HG02970 (cell line): ENCODE results near the gene ERC2.
A peak's percentile ranks its signal among the peaks of the same experiment; 100 is the strongest.

Experiments used
- ATAC-seq: cut with Tn5 transposase; IDR thresholded peaks from one replicate; pipeline ENCODE4 v1.9.1; 2021; ENCODE audit warnings: mild to moderate bottlenecking, moderate library complexity, moderate number of reproducible peaks; ENCODE audit not compliant: unreplicated experiment, low FRiP score

The ERC2 gene

DNA sequence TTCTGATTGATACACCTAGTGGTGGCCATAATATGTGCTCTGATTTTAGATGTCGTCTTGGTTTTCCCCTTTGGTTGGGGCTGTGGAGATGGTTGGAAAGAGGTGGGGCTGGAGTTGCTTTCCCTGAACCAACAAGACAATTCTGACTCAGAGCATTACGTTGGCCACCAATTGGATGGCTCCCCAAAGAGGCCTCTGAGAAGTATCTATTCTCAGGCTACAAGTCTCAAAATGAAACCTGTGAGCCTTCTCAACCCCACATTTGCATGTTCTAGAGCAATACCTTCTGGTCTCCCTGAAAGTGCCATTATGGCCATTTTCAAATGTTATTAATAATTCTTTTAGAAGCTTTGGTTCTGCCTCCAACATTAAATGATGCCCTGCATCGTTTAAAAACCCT lies 792.8 kb downstream of the ERC2 start:
- ATAC-seq: peak; percentile 90

DNA sequence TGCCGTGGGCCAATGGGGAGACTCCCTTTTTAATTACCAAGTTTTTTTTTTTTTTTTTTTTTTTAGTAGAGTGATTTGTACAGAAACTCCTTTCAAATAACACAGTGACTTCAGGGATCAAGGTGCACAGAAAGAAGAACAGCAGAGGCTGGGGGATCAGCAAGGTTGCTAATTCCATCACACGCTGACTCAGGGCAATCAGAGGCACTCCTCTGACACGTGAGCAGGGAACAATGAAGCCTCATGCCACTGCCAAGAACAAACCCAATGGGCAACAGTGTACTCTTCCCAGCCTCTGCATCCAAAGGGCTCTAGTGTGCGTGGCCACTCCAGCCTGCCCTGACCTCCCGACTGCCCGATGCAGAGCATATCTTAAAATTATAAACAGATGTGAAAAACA lies 794.5 kb downstream of the ERC2 start:
- ATAC-seq: no peak

DNA sequence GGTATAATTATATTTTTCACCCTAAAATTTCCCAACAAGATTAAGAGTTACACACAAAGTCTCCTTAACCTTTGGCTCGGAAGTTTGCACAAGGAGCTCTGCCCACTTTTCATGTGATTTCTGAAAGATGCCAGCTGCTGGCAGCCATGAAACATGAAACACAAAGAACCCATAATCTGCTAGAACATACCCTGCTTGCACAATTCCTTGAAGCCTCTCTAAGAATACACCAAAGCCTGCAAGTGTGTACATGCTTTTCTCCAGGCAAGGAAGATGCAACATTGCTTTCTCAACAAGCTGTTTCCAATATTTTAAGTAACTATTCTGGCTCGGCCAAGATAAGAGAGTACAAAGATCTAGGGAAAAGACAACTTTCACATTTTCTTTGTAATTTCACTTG lies 799.1 kb downstream of the ERC2 start:
- ATAC-seq: no peak

DNA sequence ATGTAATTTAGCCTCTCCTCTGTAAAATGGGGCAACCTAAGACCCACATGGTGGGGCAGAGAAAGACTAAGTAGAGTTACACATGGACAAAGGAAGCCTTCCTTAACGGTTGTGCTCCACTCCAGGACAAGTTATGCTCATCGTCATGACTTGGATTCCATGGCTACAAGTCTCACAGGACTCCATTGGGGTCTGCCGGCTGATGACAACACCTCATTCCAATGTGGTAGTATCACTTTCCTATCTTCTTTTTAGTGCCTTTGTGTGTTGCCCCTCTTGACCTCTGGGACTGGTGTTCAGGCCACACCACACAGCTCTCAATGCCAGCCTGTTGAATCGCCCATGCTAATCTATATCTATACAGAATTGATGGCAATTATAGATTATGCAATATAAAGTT lies 799.9 kb downstream of the ERC2 start:
- no peak for ATAC-seq

DNA sequence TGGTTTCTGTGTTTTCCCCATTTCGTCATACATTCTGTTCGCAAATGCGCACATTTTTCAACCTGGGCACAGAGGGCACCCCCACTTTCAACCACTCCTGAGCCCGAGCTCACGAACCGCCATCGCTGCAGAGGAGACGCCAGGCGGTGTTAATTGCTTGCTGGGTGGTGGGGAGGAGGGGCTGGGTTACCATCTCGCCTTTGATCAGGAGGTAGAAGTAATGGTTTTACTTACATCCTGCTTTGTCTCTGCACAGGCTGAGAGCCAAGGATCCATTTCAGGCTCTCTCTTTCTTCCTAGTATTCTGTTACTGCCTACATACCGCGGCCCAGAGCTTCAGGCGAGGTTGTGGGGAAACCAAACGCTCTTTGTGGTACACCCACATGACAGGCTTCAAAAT lies 803.9 kb downstream of the ERC2 start:
- no peak for ATAC-seq

DNA sequence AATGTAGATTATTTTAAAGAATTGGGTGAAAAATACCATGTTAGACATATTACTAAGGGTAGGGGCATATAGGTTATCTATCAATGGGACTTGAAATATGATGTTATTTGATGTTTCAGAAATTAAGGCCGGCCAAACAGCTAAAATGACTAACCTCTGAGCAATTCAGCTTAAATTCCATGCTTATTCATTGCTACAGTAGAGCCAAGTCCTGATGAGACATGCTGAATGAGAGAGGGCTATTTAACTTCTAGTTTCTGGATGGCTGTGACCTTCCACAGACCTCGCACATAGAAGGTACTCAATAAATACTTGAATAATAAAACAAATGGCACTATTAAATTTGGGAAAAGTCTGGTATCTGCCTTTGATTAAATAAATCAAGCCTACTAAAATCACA lies 805.6 kb downstream of the ERC2 start:
- no peak for ATAC-seq

DNA sequence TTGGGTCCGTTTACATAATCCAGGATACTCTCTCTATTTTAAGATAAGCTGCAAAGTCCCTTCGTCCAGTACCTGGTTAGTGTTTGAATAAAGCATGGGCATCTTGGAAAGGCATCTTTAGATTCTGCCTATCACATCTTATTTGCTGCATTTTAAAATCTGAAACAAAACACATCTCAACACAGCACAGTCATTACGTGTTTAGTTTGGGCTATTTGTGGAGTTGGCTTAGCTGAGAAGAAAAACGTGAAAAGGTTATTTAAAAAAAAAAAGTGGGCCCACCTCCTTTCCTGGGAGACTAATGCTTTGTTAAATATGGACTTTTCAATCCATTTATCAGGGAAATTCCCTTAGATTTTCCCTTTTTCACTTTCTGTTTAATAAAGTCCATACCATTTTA lies 806.7 kb downstream of the ERC2 start:
- no peak for ATAC-seq

DNA sequence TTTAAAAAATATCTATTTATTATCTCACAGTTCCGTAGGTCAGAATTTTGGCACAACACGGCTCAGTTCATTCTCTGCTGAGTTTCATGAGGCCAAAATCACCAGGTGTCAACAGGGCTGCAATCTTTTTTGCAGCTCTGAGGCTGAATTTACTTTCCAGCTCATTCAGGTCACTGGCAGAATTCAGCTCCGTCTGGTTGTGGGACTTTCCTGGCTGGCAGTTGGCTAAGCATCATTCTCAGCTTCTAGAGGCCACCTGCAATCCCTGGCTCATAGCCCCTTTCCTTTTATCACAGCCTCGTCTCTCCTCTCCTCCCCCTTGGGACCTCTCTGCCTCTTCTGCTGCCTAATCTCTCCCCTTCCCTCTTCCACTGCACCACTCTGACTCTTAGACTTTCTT lies 807.1 kb downstream of the ERC2 start:
- ATAC-seq: no peak

DNA sequence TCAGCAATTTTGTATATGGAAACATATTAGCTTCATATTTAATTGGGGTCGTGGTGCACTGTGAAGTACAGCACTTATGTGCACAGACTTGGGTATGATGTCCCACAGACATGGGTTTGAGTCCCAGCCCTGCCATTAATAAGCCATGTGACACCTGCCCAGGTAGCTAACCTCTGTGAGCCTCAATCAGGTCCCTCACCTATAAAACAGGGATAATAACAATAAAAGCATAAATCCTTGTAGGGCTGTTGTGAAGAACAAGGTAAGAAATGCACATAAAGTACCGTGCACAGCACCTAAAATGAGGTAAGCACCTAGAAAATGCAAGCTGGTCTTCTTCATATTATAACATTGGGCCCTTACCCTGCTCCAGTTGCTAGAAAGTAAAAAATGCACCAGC lies 807.6 kb downstream of the ERC2 start:
- ATAC-seq: no peak

DNA sequence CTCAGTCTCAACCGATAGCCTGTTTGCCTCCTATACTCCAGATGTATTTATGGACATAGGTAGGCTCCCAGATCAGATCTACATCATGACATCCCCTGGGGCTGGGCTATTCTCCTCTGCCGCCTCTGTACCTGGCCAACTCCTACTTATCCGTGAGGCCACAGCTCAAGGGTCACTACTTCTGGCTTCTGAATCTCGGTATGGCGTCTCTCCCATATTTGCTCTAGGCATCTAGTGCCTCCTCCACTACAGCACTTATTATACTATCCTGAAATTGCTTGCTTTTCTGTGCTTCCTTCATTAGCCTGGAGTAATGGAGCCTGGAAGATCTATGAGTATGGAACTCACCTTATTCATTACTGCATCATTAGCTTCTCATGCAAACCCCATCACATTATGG lies 808.6 kb downstream of the ERC2 start:
- no peak for ATAC-seq

DNA sequence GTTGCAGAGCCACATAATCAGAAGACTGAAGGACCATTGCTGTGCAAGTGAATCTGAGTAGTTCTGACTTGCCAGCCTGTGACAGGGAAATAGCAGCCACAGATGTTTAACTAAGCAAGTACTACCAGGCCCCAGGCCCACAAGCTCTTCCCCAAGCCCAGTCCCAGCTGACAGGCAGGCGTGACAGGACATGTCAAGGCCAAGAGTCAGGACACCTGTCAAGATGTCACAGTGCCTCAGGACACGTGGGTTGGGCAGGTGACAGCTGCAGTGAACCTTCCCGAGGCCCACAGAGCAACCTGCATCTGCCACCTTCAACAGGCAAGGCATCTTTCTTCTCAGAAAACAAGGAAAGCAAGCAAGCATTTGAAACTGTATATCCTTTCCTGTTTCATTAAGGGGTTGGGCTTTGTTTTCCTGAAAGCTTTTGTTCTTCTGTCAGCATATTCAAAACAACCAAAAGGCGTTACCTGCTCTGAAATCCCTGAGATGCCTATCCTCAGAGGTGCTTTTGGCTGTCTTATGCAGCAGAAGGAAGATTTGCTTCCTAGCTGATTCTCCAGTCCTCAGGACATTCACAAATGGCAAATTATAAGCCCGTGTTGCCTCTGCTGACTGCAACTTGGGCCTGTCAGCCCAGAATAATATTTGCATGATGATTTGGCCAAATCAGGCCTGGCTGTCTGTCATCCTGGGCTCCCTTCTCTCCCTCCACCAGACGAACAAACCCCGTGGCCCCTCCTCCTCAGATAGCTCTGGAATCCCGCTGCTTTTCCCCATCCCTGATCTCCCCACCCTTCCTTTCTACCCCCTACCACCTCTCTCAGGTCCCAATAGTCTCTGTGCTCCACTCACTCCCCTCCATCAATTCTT lies 809.3 kb downstream of the ERC2 start:
- ATAC-seq: no peak

DNA sequence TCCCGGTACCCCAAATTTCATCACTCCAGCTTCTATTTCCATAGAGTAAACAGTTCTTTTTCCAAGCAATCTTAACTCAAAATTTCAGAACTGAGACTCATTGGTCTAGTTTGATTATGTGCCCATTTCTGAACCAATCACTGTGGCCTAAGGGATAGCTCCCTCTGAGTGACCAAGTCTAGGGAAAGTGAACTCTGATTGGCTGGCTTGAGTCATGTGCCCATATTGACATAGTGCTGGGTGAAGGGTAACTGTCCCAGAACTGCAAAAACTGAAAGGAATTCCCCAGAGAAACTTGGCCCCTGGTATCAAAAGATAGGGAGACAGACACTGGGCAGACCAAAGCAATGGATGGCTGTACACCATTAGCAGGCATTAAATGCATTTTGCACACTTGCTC lies 810.0 kb downstream of the ERC2 start:
- no peak for ATAC-seq

DNA sequence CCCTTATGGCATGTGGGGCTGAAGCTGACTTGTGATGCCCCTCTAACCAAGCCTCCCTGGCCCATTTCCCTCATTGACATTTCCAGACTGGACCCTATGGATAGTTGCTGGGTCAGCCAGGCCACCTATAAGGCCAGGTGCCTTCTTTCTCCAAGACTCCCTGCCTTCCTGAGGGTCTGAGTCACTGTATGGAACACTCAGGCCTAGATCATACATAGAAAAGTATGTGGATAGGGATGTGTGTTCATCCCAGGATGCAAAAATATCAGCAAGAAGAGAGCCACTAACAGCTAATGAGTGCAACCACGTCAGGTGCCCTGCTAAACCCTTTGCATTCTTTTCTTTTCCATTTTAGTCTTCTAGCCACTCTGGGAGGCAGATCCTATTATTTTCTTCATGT lies 812.7 kb downstream of the ERC2 start:
- no peak for ATAC-seq

DNA sequence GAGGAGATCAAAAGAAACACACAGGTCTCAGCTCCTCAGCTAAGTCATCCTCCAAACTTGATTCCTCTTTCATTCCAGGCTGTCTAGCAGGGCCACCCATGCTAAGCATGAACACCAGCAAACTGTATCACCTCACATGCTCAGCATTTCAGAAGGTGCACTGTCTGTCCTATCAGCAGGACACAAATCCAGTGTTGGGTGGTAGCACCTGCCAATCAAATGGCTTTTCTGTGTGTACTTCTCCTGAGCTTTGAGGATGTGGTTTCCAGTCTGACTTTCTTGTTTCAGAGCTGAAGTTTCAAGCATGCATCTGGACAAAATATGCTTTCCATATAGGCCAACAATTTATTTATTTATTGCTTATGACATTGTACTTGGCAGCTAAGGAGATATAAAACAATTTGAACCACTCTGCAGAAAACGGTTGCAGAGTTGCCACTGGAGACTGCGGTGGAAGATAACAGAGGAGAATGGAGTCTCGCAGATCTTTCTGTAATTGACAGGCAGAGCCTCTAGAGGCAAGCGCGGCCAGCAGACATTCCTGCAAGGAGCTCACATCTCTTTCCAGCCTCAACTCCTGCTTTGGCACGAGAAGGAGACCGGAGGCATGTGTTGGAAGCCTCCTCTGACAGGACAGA lies 814.0 kb downstream of the ERC2 start:
- no peak for ATAC-seq

DNA sequence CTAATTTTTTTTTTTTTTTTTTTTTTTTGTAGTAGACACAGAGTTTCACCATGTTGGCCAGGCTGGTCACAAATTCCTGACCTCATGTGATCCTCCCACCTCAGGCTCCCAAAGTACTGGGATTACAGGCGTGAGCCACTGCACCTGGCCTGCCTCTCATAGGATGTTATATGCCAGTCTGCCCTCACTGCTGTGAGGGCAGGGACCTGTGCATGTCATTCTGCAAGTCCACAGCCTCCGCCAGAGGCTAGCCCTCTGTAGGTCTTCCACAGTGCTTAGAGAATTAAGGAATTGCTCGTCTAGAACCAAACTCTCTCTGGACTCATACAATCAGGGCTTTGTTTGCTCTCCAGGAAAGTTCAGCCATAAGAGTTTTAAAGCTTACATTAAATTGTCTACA lies 817.3 kb downstream of the ERC2 start:
- no peak for ATAC-seq

DNA sequence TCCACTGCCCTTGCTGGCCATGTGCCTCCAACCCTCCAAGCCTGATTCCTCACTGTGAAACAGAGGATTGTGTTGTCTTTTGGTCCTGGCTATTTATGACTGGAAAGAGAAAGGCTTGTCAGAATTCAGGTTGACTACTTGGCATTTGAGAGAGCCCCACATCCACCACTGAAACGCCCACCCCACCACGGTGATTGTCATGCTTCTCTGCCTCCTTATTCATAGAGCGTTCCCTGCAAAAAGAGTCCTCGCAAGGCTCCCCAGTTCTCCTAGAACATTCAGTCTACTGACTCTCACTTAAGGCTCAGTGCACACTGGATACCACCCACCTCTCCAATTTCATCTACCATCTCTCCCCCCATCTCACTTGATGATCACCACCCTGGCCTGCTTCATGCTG lies 818.3 kb downstream of the ERC2 start:
- ATAC-seq: no peak

DNA sequence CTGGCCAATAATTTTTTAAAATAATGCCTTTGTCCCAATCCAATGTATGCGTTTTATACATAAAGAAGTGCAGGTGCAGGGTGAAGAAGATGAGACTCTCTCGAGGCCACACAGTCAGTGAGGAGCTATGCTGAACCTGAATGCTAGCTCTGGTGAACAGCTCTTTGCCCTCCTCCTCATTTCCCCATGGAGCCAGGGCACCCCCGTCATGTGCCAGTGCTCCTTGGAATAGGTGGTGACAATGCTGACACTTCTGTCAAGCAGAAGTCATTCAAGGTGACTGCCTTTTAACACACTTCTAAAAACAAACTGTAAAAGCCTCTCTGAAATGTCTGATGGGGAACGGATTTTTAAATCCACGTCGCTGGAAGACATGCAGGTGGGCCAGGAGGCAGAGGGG lies 818.7 kb downstream of the ERC2 start:
- no peak for ATAC-seq

DNA sequence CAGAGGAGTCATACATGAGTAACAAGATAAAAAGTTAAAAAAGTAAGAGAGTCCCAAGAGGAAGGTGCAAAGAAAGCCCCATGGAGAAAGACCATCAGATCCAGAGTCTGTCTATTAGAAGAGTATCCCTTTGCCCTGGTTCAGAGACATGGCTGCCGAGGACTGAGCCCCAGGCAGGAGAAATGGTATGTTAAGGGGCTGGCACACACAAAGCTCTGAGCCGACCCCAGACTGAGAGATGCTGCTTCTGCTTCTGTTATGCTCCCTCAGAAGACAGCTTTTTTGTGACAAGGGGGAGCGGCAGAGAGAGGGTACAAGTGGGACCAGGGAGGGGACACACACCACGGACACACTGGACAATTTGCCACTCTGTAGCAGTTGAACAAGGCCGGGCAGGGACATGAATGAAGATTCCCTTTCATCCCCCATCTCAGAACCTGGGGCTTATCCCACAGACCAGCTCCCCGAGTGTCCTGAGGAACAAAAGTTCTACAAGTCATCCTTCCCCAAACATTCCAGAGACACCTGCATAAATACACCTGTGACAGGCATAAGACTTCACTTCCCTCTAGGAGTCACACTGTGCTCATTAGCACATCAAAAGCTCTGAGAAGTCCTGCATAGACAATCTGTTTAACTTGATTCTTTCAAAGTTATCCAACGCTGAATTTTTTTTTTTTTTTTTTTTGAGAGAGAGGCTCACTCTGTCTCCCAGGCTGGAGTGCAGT lies 819.5 kb downstream of the ERC2 start:
- no peak for ATAC-seq

DNA sequence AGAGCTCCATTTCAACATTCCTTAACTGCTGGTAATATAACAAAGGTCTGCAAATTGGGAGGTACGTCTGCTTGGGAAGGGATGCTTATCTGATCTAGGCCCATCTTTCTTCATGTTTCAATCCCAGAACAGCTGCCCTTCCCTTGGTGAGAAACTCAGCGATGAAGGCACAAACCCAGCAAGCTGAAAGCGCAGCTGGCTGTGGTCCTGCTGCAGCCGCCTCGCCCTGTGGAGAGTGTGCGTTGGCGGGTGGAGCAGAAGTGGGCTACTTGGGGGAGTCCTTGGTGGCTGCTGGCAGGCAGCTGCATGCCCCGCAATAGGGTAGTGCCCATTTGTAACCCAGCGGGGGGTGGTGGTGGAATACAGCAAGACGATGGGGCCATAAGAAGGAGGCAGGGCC lies 820.6 kb downstream of the ERC2 start:
- ATAC-seq: no peak

DNA sequence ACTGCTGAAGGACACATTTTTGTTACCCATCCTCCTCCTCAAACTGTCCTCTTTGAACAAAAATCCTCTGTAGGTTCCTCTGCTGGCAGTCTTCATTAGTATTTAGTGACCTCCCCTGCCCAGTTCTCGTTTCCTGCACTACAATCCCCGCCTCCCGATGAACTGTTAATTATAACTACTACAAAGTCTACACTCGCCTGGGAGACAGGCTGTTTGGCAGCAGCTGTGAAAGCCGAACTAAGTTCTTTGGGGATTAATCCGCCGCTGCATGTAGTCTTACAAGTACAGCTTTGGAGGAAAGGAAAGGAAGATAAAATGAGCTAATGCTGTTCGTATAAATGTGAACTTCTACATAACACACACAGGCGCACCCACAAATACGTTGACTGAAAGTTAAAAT lies 821.2 kb downstream of the ERC2 start:
- no peak for ATAC-seq

DNA sequence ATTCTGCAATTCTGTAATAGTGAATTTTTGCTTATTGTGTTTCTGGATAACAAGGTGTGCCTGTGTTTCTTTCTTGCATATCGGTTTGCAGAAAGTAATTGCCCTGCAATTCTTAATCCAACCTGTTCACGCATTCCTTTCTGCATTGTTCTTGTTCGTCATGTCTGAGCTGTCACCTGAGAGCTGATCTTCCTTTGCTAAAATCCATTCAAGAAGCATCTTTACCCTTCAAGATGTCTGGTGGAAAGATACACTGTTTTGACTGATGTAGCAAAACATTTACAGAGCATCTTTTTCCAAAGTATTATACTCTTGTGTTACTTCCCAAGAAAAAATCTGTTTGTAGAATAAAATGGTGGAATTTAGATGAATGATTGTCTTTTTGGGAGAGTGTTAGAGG lies 822.1 kb downstream of the ERC2 start:
- no peak for ATAC-seq

DNA sequence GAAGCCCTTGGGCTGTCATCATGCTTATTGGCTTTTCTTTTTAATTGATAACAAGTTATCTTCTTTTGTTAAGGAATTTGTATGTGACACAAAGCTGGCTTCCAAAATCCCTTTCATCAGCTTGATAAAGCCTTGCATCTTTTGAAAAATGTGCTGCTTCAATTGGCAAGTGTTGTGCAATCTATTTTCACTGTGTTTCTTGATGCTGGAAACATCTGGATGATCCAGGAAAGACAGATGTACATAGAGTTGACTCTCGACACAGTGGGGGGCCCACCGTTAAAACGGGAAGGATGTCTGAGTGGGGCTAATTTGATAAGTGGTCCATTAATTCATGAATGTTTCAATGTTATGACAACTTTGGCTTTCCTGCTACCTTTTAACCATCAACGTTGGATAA lies 822.8 kb downstream of the ERC2 start:
- ATAC-seq: no peak
